ENCODE measurements around the gene LRRC71. TPM values are rescaled to one million over a fixed set of nuclear protein-coding genes. Genes with fewer than 3 reads are reported as not detected.

Gene LRRC71
- total and polyA plus RNA-seq, 10 of the 15 experiments (the other 5 are each of a cell fraction or from before 2014, with no cell fraction given): not detected

DNA sequence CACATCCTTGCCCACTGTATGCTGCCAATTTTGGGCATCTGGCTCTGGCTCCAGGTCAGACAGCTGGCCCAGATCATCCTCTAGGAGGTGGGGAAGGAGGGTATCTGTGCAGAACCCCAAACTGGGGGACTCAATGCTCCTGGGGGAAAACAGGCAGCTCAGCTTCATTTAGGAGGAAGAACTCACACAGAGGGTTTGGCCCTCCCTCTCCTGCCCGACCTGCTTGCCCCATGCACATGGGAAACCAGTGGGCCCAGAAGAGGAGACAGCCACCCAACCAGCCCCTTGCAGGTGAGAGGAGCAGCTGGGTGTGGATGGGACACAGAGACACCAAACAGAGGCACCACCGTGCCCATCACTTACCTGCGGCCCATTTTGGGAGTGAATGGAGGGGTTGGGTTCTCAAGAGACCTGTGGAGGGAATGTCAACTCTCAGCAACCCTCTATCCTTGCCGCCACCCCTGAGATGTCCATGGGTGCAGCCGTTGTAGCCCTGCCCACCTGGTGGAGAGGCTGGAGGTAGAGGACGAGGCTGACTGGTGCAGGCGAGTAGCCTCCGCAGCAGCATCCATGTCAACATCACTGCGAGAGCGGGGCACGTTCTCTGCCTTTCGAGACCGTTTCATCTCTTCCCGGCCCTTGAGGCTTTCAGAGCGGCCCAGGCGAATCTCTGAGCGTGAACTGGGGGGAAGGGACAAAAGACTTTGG lies 27.5 kb downstream of the LRRC71 start:
- POLR2A ChIA-PET: no interaction called here
- no peak for ATAC-seq

More for the DNA sequence above, 27.5 kb downstream of the LRRC71 start:
- no peak overlapping the region for H3K4me3 ChIP-seq
- H3K27me3 ChIP-seq (replicated peaks in 1 of 2; ENCODE audit: control insufficient read depth in 2 of 2, insufficient read depth in 2 of 2, low read length in 1 of 2): no peaks in the 10 kb centered on the region
- no peaks in the 10 kb centered on the region for H4K20me1 ChIP-seq (ENCODE audit: control insufficient read depth, insufficient read depth)
- no peaks in the 10 kb centered on the region for H3K4me1 ChIP-seq (ENCODE audit: control insufficient read depth, insufficient read depth, low read length)
- no peak for DNase-seq (ENCODE audit: low read depth, low spot score)
- H3K9ac ChIP-seq (ENCODE audit: control insufficient read depth, insufficient read depth, low read length): no peak overlapping the region
- no peak for FAIRE-seq
- ChIA-PET RAD21 (ENCODE audit: unreplicated experiment) (interaction anchor here (1.5 kb wide), 1 partner anchor 126 kb away, joined by 3 read pairs; no protein-coding TSS in a partner anchor), SMC1A (ENCODE audit: uncharacterized antibody, unreplicated experiment) (interaction anchor here (1.0 kb wide), 1 partner anchor 16 kb away, joined by 3 read pairs; no protein-coding TSS in a partner anchor), CTCF (interaction anchor here (2.5 kb wide), 1 partner anchor 127 kb away, joined by 9 read pairs; no protein-coding TSS in a partner anchor)
- no peaks in the 10 kb centered on the region for H3K9me3 ChIP-seq (replicated peaks; ENCODE audit: control insufficient read depth, insufficient read depth, low read length)
- no peak overlapping the region for H3K27ac ChIP-seq (ENCODE audit: control insufficient read depth, insufficient read depth)
- intact Hi-C loops (cut with micrococcal nuclease; ENCODE audit: unreplicated experiment): no loop called here
- H2AFZ ChIP-seq (ENCODE audit: control insufficient read depth, low read depth, low read length): no peak overlapping the region
- 73% methylated on average over 17 of the region's 17 CpGs for WGBS (ENCODE audit: insufficient coverage, insufficient replicate concordance, low lambda C conversion rate, missing lambda C conversion rate)
- no peaks in the 10 kb centered on the region for H3K79me2 ChIP-seq (ENCODE audit: control insufficient read depth, insufficient read depth, low read length)
- peaks cover 0 to 9% of the 10 kb centered on the region in 2 experiments; a peak in 3 of 4 replicates for H3K36me3 ChIP-seq (ENCODE audit: control insufficient read depth in 2 of 2, insufficient read depth in 2 of 2, low read length in 1 of 2)
- no TSS peak for BruUV-seq (replicated peaks)
- in situ Hi-C loops (cut with MboI): no loop called here
- no peak overlapping the region for H3K4me2 ChIP-seq (ENCODE audit: control insufficient read depth, insufficient read depth)
- TF ChIP-seq GABPA (IDR thresholded peaks at IDR 0.05; ENCODE audit: low read depth) (no peak), SMAD5 (IDR thresholded peaks at IDR 0.05; ENCODE audit: low read depth) (no peak), CBFB (IDR thresholded peaks at IDR 0.05; ENCODE audit: low read depth) (no peak), KAT2A (conservative IDR thresholded peaks at IDR 0.05; ENCODE audit: control insufficient read depth, low read depth, low read length) (no peak), SIN3A (IDR thresholded peaks at IDR 0.05; ENCODE audit: low read depth, low read length) (no peak), CBX3 (IDR thresholded peaks at IDR 0.05; ENCODE audit: borderline replicate concordance, low read depth) (no peak), SKIL (IDR thresholded peaks at IDR 0.05; ENCODE audit: low read depth, poor library complexity, severe bottlenecking) (no peak), DPF2 (IDR thresholded peaks at IDR 0.05) (no peak), STAT1 (conservative IDR thresholded peaks at IDR 0.05) (no peak), SRF (IDR thresholded peaks at IDR 0.05; ENCODE audit: low read depth in 2 of 2, low read length in 2 of 2) (no peak), NFXL1 (IDR thresholded peaks at IDR 0.05; ENCODE audit: borderline replicate concordance) (no peak), CHD4 (IDR thresholded peaks at IDR 0.05) (no peak), MEF2A (IDR thresholded peaks at IDR 0.05; ENCODE audit: insufficient read depth, low read depth, low read length) (no peak), SMAD1 (IDR thresholded peaks at IDR 0.05; ENCODE audit: low read depth, partially characterized antibody) (no peak)

Data from GM12878 (cell line).